ENCODE results near the gene TMEM203. TPM values are rescaled to one million over a fixed set of nuclear protein-coding genes. Genes with fewer than 3 reads are reported as not detected.

The TMEM203 gene
- polyA plus RNA-seq, 1 donor: 33.1 TPM

DNA sequence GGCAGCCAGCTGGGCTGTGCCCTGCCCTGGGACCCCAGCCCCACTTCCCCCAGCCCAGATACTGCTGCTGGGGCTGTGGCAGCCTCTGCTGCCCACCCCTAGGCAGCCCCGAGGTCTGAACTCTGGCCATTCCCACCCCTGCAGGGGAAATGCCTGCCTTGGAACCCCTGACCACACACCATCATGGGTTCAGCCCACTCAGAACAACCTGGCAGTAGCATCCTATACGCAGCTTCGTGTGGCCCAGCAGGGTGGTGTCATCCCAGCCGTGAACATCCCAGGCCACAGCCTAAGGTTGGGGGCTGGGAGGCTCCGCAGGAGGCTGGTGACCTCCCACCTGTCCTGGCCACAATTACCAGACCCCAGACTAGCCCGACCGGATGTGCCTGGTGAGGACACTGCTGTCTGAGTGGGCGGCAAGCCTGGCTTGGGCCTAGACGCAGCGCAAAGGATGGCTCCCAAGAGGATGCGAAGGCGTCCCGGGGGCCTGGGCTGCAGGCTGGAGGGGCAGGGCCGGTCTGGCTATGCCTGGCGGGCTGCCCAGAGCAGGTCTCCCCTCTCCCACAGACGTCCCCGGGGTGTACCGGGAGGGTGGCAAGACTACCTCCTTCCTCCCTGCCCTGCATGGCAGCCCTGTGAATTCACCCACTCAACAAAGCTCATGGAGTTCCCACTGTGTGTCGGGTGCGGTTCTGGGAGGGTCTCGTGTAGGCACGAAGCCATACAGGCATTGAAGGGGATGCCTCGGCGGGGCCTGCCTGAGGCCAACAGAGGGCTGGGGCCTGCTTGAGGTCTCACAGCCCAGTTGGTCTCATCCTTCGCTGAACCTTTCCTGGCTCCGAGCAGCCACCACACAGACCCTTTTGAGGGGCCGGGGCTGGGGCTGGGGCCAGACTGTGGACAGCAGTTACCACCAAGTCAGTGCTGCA lies 23.8 kb upstream of the TMEM203 start:
- peak overlapping the region; percentile 91 for H3K27ac ChIP-seq (ENCODE audit: low read length)
- peaks cover 80% of the 10 kb centered on the region for H3K4me1 ChIP-seq (ENCODE audit: control insufficient read depth, insufficient read depth, low read length)
- no peaks in the 10 kb centered on the region for H3K27me3 ChIP-seq (ENCODE audit: control insufficient read depth, insufficient read depth, low read length)
- no CpG with 5 or more reads among the region's 27 CpGs for WGBS (ENCODE audit: insufficient coverage, low lambda C conversion rate)
- H3K36me3 ChIP-seq (ENCODE audit: control insufficient read depth, insufficient read depth, low read length): peaks cover 18% of the 10 kb centered on the region
- peak overlapping the region; percentile 41 for H3K4me3 ChIP-seq (ENCODE audit: low read length)
- peaks cover 25% of the 10 kb centered on the region for H3K9me3 ChIP-seq (ENCODE audit: control insufficient read depth, low read depth, low read length)
- peak in 1 of 2 donors; percentile 23 for DNase-seq

DNA sequence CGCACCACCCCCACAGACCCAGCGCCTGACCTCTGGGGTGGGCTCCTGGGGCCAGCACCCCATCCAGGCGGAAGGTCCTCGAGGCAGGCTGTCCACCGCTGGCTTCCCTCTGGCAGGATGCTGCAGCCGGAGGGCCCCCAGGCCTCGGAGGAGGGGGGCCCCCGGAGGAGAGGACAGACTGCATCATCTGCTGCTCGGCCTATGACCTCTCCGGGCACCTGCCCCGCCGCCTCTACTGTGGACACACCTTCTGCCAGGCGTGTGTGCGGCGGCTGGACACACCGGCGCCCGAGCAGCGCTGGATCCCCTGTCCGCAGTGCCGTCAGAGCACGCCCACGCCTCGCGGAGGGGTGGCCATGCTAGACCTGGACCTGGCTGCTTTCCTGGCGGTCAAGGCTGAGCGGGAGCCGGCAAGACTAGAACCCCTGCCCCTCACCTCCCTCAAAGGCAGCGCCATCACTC lies 23.1 kb upstream of the TMEM203 start:
- Histone ChIP-seq H3K4me3 (ENCODE audit: low read length) (peak overlapping the region; percentile 41), H3K4me1 (ENCODE audit: control insufficient read depth, insufficient read depth, low read length) (peaks cover 83% of the 10 kb centered on the region), H3K27ac (ENCODE audit: low read length) (peak overlapping the region; percentile 91), H3K27me3 (ENCODE audit: control insufficient read depth, insufficient read depth, low read length) (no peaks in the 10 kb centered on the region), H3K36me3 (ENCODE audit: control insufficient read depth, insufficient read depth, low read length) (peaks cover 18% of the 10 kb centered on the region), H3K9me3 (ENCODE audit: control insufficient read depth, low read depth, low read length) (peaks cover 21% of the 10 kb centered on the region)
- WGBS (ENCODE audit: insufficient coverage, low lambda C conversion rate): no CpG with 5 or more reads among the region's 29 CpGs
- DNase-seq: peak in 1 of 2 donors; percentile 51

DNA sequence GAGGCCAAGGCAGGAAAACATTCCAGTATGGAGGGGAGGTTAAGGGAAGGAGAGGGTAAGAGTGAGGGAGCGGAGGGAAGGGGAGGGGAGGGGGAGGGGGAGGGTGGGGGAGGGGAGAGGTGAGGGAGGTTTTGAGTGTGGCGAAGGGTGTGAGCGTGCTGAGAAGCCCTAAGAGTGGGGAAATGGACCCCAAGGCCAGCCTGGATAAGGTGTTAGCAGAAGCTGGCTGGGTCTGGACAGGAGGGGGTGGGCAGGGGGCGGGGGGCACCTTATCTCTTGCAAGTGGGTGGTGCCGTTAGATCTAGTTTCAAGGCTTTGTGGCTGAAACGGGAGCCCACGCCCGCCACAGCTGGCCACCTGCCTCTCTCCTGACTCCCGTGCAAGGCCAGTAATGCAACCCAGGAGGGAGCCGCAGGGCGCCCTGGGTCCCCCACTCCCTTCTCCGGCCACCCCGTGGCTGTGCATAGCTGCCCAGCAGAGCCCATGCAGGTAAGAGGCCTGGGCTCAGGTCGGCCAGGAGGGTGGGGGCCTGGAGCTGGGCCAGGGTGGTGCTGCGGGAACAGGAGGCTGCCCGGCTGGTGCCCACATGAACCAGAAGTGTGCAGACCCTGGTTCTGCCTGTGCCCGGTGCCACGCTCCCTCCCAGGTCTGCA lies 22.5 kb upstream of the TMEM203 start:
- no CpG with 5 or more reads among the region's 18 CpGs for WGBS (ENCODE audit: insufficient coverage, low lambda C conversion rate)
- Histone ChIP-seq H3K27ac (ENCODE audit: low read length) (peak overlapping the region; percentile 91), H3K4me3 (ENCODE audit: low read length) (peak overlapping the region; percentile 41), H3K27me3 (ENCODE audit: control insufficient read depth, insufficient read depth, low read length) (no peaks in the 10 kb centered on the region), H3K4me1 (ENCODE audit: control insufficient read depth, insufficient read depth, low read length) (peaks cover 85% of the 10 kb centered on the region), H3K36me3 (ENCODE audit: control insufficient read depth, insufficient read depth, low read length) (peaks cover 13% of the 10 kb centered on the region), H3K9me3 (ENCODE audit: control insufficient read depth, low read depth, low read length) (peaks cover 16% of the 10 kb centered on the region)
- DNase-seq: peak in 1 of 2 donors; percentile 41

GRCh38 chr9:137227054-137227852 lies 21.8 kb upstream of the TMEM203 start, which contains the start of gene RNF224:
Gene RNF224 (plus strand): TSS chr9:137227502. CDS start chr9:137228336, 834 bp downstream.
- H3K27ac ChIP-seq (ENCODE audit: low read length): peak within 1 kb of the TSS; percentile 91
- H3K27me3 ChIP-seq (ENCODE audit: control insufficient read depth, insufficient read depth, low read length): no peaks in the 10 kb centered on the region
- H3K4me1 ChIP-seq (ENCODE audit: control insufficient read depth, insufficient read depth, low read length): peaks cover 84% of the 10 kb centered on the region

GRCh38 chr9:137226338-137227053 lies 21.0 kb upstream of the TMEM203 start:
- no peaks in the 10 kb centered on the region for H3K27me3 ChIP-seq (ENCODE audit: control insufficient read depth, insufficient read depth, low read length)
- no peaks in the 10 kb centered on the region for H3K36me3 ChIP-seq (ENCODE audit: control insufficient read depth, insufficient read depth, low read length)
- no CpG with 5 or more reads among the region's 18 CpGs for WGBS (ENCODE audit: insufficient coverage, low lambda C conversion rate)
- H3K4me1 ChIP-seq (ENCODE audit: control insufficient read depth, insufficient read depth, low read length): peaks cover 77% of the 10 kb centered on the region
- peak in 1 of 2 donors; percentile 68 for DNase-seq
- H3K9me3 ChIP-seq (ENCODE audit: control insufficient read depth, low read depth, low read length): peaks cover 7% of the 10 kb centered on the region
- no peak overlapping the region for H3K4me3 ChIP-seq (ENCODE audit: low read length)
- H3K27ac ChIP-seq (ENCODE audit: low read length): peak overlapping the region; percentile 82

More at GRCh38 chr9:137227054-137227852, 21.8 kb upstream of the TMEM203 start, which contains the start of gene RNF224:
- Histone ChIP-seq H3K9me3 (ENCODE audit: control insufficient read depth, low read depth, low read length) (peaks cover 9% of the 10 kb centered on the region), H3K36me3 (ENCODE audit: control insufficient read depth, insufficient read depth, low read length) (peaks cover 8% of the 10 kb centered on the region), H3K4me3 (ENCODE audit: low read length) (peak within 1 kb of the TSS; percentile 41)
- no CpG with 5 or more reads among the region's 25 CpGs for WGBS (ENCODE audit: insufficient coverage, low lambda C conversion rate)
- peak; percentile 80 to 85 for DNase-seq

GRCh38 chr9:137225699-137226331 lies 20.4 kb upstream of the TMEM203 start:
- Histone ChIP-seq H3K4me3 (ENCODE audit: low read length) (no peak overlapping the region), H3K27me3 (ENCODE audit: control insufficient read depth, insufficient read depth, low read length) (no peaks in the 10 kb centered on the region), H3K4me1 (ENCODE audit: control insufficient read depth, insufficient read depth, low read length) (peaks cover 70% of the 10 kb centered on the region), H3K36me3 (ENCODE audit: control insufficient read depth, insufficient read depth, low read length) (no peaks in the 10 kb centered on the region), H3K27ac (ENCODE audit: low read length) (peak overlapping the region; percentile 82), H3K9me3 (ENCODE audit: control insufficient read depth, low read depth, low read length) (peaks cover 7% of the 10 kb centered on the region)
- peak in 1 of 2 donors; percentile 30 for DNase-seq
- WGBS (ENCODE audit: insufficient coverage, low lambda C conversion rate): no CpG with 5 or more reads among the region's 21 CpGs

GRCh38 chr9:137224830-137225694 lies 19.6 kb upstream of the TMEM203 start, which contains the start of gene CYSRT1:
Gene CYSRT1 (plus strand): TSS chr9:137225174. CDS start chr9:137225622, 448 bp downstream.
- DNase-seq: peak in 1 of 2 donors; percentile 74
- peaks cover 14% of the 10 kb centered on the region for H3K9me3 ChIP-seq (ENCODE audit: control insufficient read depth, low read depth, low read length)
- no peaks in the 10 kb centered on the region for H3K36me3 ChIP-seq (ENCODE audit: control insufficient read depth, insufficient read depth, low read length)
- H3K27ac ChIP-seq (ENCODE audit: low read length): peak within 1 kb of the TSS; percentile 86
- H3K27me3 ChIP-seq (ENCODE audit: control insufficient read depth, insufficient read depth, low read length): no peaks in the 10 kb centered on the region
- WGBS (ENCODE audit: insufficient coverage, low lambda C conversion rate): no CpG with 5 or more reads among the region's 23 CpGs
- H3K4me3 ChIP-seq (ENCODE audit: low read length): peak within 1 kb of the TSS; percentile 76
- peaks cover 62% of the 10 kb centered on the region for H3K4me1 ChIP-seq (ENCODE audit: control insufficient read depth, insufficient read depth, low read length)

DNA sequence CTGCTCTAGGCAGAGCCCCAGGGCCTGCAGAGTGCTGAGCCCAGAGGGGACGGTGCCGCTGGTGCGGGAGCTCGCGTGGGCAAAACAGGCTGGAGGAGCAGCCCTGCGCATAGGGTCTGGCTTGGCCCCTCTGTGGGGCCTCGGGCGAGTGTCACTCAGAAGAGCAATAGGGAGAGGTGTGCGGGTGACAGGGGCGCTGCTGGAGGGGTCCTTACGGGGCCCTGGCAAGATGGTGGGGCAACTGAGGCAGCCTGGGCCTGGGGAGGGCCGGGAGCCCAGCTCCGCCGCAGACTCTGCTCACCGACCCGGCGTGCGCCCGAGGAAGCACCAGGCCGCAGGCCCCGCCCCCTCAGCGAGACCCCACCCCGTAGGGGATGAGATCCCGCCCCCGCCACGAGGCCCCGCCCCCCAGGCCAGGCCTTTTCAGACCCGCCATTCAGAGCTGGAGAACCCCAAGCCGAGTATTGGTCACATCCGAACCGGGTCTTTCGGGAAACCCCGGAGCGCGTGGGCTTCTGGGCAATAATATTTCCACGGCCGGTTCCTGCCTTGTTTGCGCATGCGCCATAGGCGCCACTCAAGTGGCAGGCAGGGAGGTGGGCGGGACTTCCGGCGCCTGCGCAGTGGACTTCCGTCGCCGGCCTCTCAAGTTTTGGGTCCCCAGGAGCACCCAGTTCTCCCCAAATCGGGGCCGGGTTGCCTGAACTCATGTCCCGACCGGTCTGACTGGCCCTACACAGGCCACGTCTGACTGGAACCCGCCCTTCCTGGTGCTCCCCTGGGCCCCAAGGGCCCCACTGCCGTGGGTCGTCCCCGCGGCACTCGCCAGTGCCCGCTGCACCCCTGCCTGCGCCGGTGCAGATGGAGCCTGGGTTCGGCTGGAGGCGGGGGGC lies 17.9 kb upstream of the TMEM203 start:
- H3K27ac ChIP-seq (ENCODE audit: low read length): peak overlapping the region; percentile 86
- peak; percentile 97 to 98 for DNase-seq
- H3K36me3 ChIP-seq (ENCODE audit: control insufficient read depth, insufficient read depth, low read length): no peaks in the 10 kb centered on the region
- H3K4me1 ChIP-seq (ENCODE audit: control insufficient read depth, insufficient read depth, low read length): peaks cover 57% of the 10 kb centered on the region
- no peaks in the 10 kb centered on the region for H3K27me3 ChIP-seq (ENCODE audit: control insufficient read depth, insufficient read depth, low read length)
- H3K4me3 ChIP-seq (ENCODE audit: low read length): peak overlapping the region; percentile 76
- WGBS (ENCODE audit: insufficient coverage, low lambda C conversion rate): no CpG with 5 or more reads among the region's 63 CpGs
- H3K9me3 ChIP-seq (ENCODE audit: control insufficient read depth, low read depth, low read length): peaks cover 12% of the 10 kb centered on the region
